Astrocyte of the spinal cord (primary cell): ENCODE measurements around the gene PEMT.

ENCODE experiments used
- DNase-seq: peaks from one replicate; pipeline ENCODE4 v3.0.0; 2011; ENCODE audit warnings: low read depth, low spot score
- H3K4me3 ChIP-seq: 2 replicates; pipeline ENCODE4 v1.5.1; 2011; ENCODE audit warnings: low read depth, mild to moderate bottlenecking, low read length, moderate library complexity
- in situ Hi-C: cut with HindIII; loops from 2 replicates; pipeline ENCODE4 v1.10.0; 2017; ENCODE audit warnings: low sequenced_read_pairs
- TF ChIP-seq, protein P1 (sequence below): IDR thresholded peaks from 2 replicates; pipeline ENCODE4 v1.5.1; 2012; ENCODE audit warnings: low read depth, mild to moderate bottlenecking, low read length, inconsistent platforms

Gene PEMT

GRCh38 chr17:17498606-17499301 is 92.8 kb downstream of the PEMT start:
- no peak overlapping the region for H3K4me3 ChIP-seq
- TF ChIP-seq, protein P1, sequence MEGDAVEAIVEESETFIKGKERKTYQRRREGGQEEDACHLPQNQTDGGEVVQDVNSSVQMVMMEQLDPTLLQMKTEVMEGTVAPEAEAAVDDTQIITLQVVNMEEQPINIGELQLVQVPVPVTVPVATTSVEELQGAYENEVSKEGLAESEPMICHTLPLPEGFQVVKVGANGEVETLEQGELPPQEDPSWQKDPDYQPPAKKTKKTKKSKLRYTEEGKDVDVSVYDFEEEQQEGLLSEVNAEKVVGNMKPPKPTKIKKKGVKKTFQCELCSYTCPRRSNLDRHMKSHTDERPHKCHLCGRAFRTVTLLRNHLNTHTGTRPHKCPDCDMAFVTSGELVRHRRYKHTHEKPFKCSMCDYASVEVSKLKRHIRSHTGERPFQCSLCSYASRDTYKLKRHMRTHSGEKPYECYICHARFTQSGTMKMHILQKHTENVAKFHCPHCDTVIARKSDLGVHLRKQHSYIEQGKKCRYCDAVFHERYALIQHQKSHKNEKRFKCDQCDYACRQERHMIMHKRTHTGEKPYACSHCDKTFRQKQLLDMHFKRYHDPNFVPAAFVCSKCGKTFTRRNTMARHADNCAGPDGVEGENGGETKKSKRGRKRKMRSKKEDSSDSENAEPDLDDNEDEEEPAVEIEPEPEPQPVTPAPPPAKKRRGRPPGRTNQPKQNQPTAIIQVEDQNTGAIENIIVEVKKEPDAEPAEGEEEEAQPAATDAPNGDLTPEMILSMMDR = no peak
- in situ Hi-C loops = no loop called here
- DNase-seq = no peak

DNA sequence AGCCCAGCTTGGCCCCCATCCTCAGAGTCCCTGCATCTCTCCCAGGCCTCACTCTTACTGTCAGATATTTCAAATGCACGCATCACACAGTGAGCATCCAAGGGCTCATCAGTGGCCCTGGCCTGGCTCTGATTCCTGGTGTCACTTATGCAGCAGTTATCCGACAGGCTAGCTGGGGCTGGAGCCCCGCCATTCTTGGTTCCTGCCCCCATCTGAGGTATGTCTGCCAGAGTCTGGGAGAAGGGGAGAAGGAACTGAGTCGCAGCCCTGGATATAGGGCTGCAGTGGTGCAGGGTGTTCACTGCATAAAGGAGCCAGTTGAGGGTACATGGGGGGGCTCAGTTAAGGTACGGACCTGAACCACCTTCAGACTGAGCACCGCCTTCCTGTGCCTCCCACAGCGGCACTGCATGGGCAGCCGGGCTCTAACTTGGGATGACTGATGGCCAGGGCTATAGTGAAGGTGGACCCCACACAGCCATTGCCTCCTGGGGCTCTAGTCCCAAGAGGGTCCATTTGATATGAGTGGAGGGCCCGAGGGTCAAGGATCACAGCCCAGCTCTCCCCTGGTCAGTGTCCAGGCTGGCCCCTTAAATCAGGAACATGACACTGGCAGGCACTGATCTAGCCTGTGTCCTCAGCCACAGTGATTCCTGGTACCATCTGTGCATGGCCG is 93.5 kb downstream of the PEMT start:
- no peak for DNase-seq
- TF ChIP-seq, protein P1 = no peak
- in situ Hi-C loops = no loop called here
- H3K4me3 ChIP-seq = no peak overlapping the region

DNA sequence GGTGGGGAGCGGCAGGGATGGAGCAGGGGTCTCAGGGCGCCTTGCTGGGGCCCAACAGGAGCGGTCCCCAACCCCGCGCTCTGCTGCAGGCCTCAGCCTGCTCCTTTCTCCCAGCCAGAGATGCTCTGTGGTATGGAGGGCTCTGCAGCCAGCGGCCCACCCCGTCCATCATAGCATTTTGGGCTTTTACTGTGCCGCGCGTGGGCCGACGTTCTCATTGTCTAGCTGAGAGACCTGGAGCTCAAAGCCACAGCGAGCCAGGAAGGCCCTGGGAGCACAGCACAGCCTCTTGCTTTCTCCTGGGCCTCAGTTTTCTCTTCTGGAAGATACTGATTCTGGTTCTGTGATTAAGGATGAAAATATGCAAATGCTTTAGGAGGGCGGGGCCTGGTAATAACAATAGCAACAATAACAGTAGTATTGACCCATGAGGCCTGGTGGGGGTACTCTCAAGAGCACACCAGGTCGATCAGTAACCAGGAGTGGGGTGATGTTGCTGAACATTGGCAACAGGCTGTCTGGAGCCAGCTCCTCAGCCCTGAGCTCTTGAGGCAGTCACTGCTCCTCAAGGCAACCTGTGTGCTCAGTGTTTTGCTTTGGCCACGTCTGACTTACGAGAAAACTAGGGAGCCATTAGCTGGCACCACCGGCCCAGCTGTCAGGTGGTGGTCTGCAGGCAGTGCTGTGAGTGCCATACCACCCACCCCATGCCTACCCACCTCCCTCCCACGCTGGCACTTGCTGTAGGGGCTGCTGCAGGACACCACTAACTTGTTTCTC is 94.3 kb downstream of the PEMT start:
- H3K4me3 ChIP-seq = no peak overlapping the region
- DNase-seq = no peak
- in situ Hi-C loops = no loop called here
- TF ChIP-seq, protein P1 = no peak

DNA sequence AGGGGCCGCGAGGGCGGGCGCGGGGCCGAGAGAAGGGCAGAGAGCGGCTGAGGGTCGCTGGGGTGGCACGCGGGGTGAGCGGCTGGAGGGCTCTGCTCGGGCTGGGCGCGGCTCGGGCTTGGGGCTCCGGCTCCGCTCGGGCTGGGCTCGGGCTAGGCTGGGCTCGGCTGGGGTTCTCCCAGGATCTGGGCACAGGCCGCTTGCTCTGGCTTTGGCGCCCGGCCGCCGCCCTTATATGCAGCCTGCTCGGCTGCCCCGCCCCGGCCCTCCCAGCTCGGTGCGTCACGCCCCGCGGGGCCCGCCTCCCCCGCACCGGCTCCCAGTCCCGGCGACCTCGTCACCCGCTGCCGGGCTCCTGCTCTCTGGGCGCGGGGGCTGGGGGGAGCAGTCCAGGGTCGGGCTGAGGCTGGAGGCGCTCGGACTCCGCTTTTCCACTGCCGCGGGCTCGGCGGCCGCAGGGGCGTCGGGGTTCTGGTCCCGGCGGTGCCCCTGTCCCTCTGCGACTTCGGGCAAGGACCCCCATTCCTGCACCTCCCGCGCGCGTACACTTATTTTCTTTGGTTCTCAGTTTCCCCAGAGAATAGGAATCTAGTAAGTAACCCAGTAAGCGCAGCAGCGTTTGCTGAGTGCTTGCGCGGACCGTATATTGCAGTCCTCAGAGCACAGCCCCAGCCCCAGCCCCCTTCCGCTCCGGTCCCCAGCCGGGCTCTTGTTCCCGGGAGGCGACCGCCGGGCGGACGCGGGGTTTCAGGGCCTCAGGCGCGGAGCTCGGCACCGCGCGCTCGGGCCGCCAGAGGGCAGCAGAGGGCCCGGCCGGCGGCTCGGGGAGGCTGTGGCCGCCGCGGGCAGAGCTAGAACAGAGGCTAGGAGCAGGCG is 95.1 kb downstream of the PEMT start, which contains the start of gene RASD1:
RASD1 (minus strand) TSS at position 207 of the 876 bp plus-strand sequence. CDS start 214 bp downstream, outside the sequence.
- peak within 1 kb of the TSS; percentile 50 for H3K4me3 ChIP-seq
- in situ Hi-C loops = no loop called here
- peak; percentile 84 for DNase-seq
- TF ChIP-seq, protein P1 = peak; percentile 70

DNA sequence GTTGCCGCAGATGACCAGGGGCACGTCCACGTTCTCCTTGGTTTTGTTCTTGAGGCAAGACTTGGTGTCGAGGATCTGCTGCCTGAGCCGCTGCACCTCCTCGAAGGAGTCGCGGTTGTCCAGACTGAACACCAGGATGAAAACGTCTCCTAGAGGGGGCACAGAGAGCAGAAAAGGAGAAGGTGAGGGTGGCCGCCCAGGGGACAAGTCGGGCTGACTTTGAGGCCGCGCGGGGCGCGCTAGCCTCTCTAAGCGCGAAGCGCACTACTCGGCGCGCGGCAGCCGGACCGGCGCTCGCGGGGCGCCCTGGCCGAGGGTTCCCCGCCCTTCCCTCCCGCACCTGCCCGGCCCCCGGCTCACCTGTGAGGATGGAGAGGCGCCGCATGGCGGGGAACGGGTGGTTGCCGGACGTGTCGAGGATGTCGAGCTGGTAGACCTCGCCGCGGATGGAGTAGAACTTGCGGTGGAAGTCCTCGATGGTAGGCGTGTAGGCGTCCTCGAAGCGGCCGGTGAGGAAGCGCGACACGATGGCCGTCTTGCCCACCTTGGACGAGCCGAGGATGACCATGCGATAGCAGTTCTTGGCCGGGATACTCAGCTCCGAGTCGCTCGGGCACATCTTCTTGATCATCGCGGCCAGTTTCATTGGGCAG is 95.8 kb downstream of the PEMT start:
- in situ Hi-C loops = no loop called here
- H3K4me3 ChIP-seq = peak overlapping the region; percentile 39
- TF ChIP-seq, protein P1 = no peak
- peak; percentile 59 for DNase-seq
